Neural cell (in vitro differentiated cells): ENCODE results near the gene MRTFA. TPM values are rescaled to one million over a fixed set of nuclear protein-coding genes. Genes with fewer than 3 reads are reported as not detected.

Source experiments
- H2AFZ ChIP-seq: fragments of 200-600, 300-800 bp; sonication (generic), shearing (Covaris generic); 2 replicates; pipeline ENCODE4 v1.6.0; 2014; ENCODE audit warnings: low read depth, mild to moderate bottlenecking, antibody characterized with exemption, low read length, moderate library complexity
- H3F3A ChIP-seq: fragments of 200-600 bp; shearing (Covaris generic); 2 replicates; pipeline ENCODE4 v1.6.1; 2016; ENCODE audit warnings: mild to moderate bottlenecking, moderate library complexity, mixed read lengths, antibody characterized with exemption, low read length; ENCODE audit not compliant: insufficient read depth, poor library complexity, severe bottlenecking
- H3K27ac ChIP-seq: fragments of 200-600, 300-800 bp; sonication (generic), shearing (Covaris generic); 2 replicates; pipeline ENCODE4 v1.5.1; 2014; ENCODE audit warnings: mild to moderate bottlenecking, low read length, moderate library complexity
- H3K27me3 ChIP-seq: fragments of 300-800, 200-600 bp; sonication (generic), shearing (Covaris generic); 2 replicates; pipeline ENCODE4 v1.6.0; 2014; ENCODE audit warnings: mild to moderate bottlenecking, low read depth, low read length, moderate library complexity; ENCODE audit not compliant: insufficient read depth
- H3K36me3 ChIP-seq: fragments of 300-800, 200-600 bp; sonication (generic), shearing (Covaris generic); 2 replicates; pipeline ENCODE4 v1.5.1; 2014; ENCODE audit warnings: mild to moderate bottlenecking, antibody characterized with exemption, low read length, moderate library complexity; ENCODE audit not compliant: insufficient read depth
- H3K4me2 ChIP-seq: fragments of 300-800, 200-600 bp; sonication (generic), shearing (Covaris generic); 2 replicates; pipeline ENCODE4 v1.6.0; 2014; ENCODE audit warnings: mild to moderate bottlenecking, low read length
- H3K4me3 ChIP-seq: fragments of 300-800, 200-600 bp; sonication (generic), shearing (Covaris generic); 2 replicates; pipeline ENCODE4 v1.5.1; 2014; ENCODE audit warnings: mild to moderate bottlenecking, low read length, moderate library complexity
- H3K79me2 ChIP-seq: fragments of 200-600 bp; shearing (Covaris generic); replicated peaks from 2 replicates; pipeline ENCODE4 v1.6.0; 2014; ENCODE audit warnings: mild to moderate bottlenecking, low read length, moderate library complexity; ENCODE audit not compliant: insufficient read depth
- H3K9ac ChIP-seq: fragments of 300-800, 200-600 bp; sonication (generic), shearing (Covaris generic); 2 replicates; pipeline ENCODE4 v1.6.1; 2016; ENCODE audit warnings: mild to moderate bottlenecking, low read length, mixed read lengths
- H3K9me2 ChIP-seq: fragments of 200-600 bp; shearing (Covaris generic); 2 replicates; pipeline ENCODE4 v1.6.1; 2016; ENCODE audit warnings: mild to moderate bottlenecking, low read length, mixed read lengths; ENCODE audit not compliant: insufficient read depth
- H3K9me3 ChIP-seq: fragments of 200-600, 300-800 bp; sonication (generic), shearing (Covaris generic); 2 replicates; pipeline ENCODE4 v1.6.1; 2016; ENCODE audit warnings: mild to moderate bottlenecking, mixed run types, low read length, moderate library complexity, mixed read lengths
- H4K20me1 ChIP-seq: fragments of 200-600 bp; shearing (Covaris generic); 2 replicates; pipeline ENCODE4 v1.6.1; 2016; ENCODE audit warnings: mild to moderate bottlenecking, mixed run types; ENCODE audit not compliant: insufficient read depth
- EP300 ChIP-seq: fragments of 450-650 bp; conservative IDR thresholded peaks from 2 replicates; pipeline ENCODE4 v1.6.1; 2014; ENCODE audit warnings: antibody characterized with exemption, mild to moderate bottlenecking, moderate library complexity; ENCODE audit not compliant: poor library complexity, severe bottlenecking
- EZH2 ChIP-seq: fragments of 200-600, 300-800 bp; shearing (Covaris generic), sonication (generic); IDR thresholded peaks from 2 replicates; pipeline ENCODE4 v1.6.1; 2014; ENCODE audit warnings: antibody characterized with exemption, low read length, borderline replicate concordance, mild to moderate bottlenecking; ENCODE audit not compliant: insufficient read depth, poor library complexity, severe bottlenecking
- MXI1 ChIP-seq: fragments of 450-650 bp; conservative IDR thresholded peaks from 2 replicates; pipeline ENCODE4 v1.6.1; 2014; ENCODE audit warnings: antibody characterized with exemption, mild to moderate bottlenecking; ENCODE audit not compliant: poor library complexity, severe bottlenecking
- POLR2AphosphoS5 ChIP-seq: IDR thresholded peaks from 2 replicates; pipeline ENCODE4 v1.6.1; 2012
- RAD21 ChIP-seq: fragments of 450-650 bp; conservative IDR thresholded peaks from 2 replicates; pipeline ENCODE4 v1.6.1; 2014; ENCODE audit warnings: antibody characterized with exemption, mild to moderate bottlenecking, moderate library complexity
- SMC3 ChIP-seq: fragments of 450-650 bp; conservative IDR thresholded peaks from 2 replicates; pipeline ENCODE4 v1.6.1; 2014; ENCODE audit warnings: antibody characterized with exemption, mild to moderate bottlenecking, moderate library complexity; ENCODE audit not compliant: poor library complexity
- TAF1 ChIP-seq: IDR thresholded peaks from 2 replicates; pipeline ENCODE4 v1.6.1; 2012; ENCODE audit warnings: low read depth
- polyA plus RNA-seq: library from polyadenylated mRNA; depleted of rRNA; stranded (reverse); fragments of >200 nt; gene quantifications from 2 replicates; pipeline ENCODE4 v1.2.3, GENCODE V29; 2014
- TF ChIP-seq, protein P1 (sequence below): fragments of 450-650 bp; IDR thresholded peaks from 2 replicates; pipeline ENCODE4 v1.5.1; 2014; ENCODE audit warnings: antibody characterized with exemption, mild to moderate bottlenecking, moderate library complexity; ENCODE audit not compliant: poor library complexity, severe bottlenecking
- TF ChIP-seq, protein P2 (sequence below): IDR thresholded peaks from 2 replicates; pipeline ENCODE4 v1.6.1; 2012; ENCODE audit warnings: borderline replicate concordance

MRTFA gene
- polyA plus RNA-seq, 1 donor from 2014 or later, result 19.3 TPM

DNA sequence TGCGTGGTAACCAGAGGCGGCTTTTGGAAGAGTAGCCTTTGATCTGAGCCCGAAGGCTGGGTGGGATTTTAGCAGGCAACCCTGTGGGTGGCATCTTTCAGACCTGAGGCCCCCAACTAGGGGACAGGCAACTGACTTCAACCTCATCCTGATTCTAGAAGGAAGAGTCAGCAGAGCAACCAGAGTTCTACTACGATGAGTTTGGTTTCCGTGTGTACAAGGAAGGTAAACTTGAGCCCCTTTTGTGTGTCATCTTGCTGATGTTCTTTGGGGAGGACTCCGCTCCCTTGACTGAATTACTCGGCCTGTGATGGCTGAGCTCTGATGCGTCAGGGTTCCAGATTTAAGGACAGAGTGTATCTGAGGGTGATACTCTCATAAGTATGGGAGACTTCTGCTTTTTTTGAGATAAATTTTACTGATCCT lies 234.5 kb downstream of the MRTFA start:
- Histone ChIP-seq H3K27me3 (no peaks in the 10 kb centered on the region), H3K27ac (no peak overlapping the region), H3K9me3 (no peaks in the 10 kb centered on the region), H4K20me1 (no peaks in the 10 kb centered on the region), H3K36me3 (no peaks in the 10 kb centered on the region), H3F3A (no peaks in the 10 kb centered on the region), H3K9me2 (no peaks in the 10 kb centered on the region), H3K4me3 (no peak overlapping the region), H3K79me2 (no peaks in the 10 kb centered on the region), H3K4me2 (no peak overlapping the region), H3K9ac (no peak overlapping the region), H2AFZ (no peak overlapping the region)
- TF ChIP-seq TAF1 (no peak), EP300 (no peak), MXI1 (no peak), RAD21 (no peak), EZH2 (no peak), POLR2AphosphoS5 (no peak), SMC3 (no peak)
- TF ChIP-seq, protein P1, sequence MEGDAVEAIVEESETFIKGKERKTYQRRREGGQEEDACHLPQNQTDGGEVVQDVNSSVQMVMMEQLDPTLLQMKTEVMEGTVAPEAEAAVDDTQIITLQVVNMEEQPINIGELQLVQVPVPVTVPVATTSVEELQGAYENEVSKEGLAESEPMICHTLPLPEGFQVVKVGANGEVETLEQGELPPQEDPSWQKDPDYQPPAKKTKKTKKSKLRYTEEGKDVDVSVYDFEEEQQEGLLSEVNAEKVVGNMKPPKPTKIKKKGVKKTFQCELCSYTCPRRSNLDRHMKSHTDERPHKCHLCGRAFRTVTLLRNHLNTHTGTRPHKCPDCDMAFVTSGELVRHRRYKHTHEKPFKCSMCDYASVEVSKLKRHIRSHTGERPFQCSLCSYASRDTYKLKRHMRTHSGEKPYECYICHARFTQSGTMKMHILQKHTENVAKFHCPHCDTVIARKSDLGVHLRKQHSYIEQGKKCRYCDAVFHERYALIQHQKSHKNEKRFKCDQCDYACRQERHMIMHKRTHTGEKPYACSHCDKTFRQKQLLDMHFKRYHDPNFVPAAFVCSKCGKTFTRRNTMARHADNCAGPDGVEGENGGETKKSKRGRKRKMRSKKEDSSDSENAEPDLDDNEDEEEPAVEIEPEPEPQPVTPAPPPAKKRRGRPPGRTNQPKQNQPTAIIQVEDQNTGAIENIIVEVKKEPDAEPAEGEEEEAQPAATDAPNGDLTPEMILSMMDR, result no peak
- TF ChIP-seq, protein P2, sequence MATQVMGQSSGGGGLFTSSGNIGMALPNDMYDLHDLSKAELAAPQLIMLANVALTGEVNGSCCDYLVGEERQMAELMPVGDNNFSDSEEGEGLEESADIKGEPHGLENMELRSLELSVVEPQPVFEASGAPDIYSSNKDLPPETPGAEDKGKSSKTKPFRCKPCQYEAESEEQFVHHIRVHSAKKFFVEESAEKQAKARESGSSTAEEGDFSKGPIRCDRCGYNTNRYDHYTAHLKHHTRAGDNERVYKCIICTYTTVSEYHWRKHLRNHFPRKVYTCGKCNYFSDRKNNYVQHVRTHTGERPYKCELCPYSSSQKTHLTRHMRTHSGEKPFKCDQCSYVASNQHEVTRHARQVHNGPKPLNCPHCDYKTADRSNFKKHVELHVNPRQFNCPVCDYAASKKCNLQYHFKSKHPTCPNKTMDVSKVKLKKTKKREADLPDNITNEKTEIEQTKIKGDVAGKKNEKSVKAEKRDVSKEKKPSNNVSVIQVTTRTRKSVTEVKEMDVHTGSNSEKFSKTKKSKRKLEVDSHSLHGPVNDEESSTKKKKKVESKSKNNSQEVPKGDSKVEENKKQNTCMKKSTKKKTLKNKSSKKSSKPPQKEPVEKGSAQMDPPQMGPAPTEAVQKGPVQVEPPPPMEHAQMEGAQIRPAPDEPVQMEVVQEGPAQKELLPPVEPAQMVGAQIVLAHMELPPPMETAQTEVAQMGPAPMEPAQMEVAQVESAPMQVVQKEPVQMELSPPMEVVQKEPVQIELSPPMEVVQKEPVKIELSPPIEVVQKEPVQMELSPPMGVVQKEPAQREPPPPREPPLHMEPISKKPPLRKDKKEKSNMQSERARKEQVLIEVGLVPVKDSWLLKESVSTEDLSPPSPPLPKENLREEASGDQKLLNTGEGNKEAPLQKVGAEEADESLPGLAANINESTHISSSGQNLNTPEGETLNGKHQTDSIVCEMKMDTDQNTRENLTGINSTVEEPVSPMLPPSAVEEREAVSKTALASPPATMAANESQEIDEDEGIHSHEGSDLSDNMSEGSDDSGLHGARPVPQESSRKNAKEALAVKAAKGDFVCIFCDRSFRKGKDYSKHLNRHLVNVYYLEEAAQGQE, result no peak

- no peaks in the 10 kb centered on the region for H4K20me1 ChIP-seq
- H3K9me2 ChIP-seq, result no peaks in the 10 kb centered on the region
- no peak overlapping the region for H3K4me3 ChIP-seq
- no peak overlapping the region for H3K9ac ChIP-seq
- no peak overlapping the region for H3K4me2 ChIP-seq
- H3K36me3 ChIP-seq, result no peaks in the 10 kb centered on the region
- no peaks in the 10 kb centered on the region for H3K9me3 ChIP-seq
- no peak overlapping the region for H3K27ac ChIP-seq
- no peaks in the 10 kb centered on the region for H3K79me2 ChIP-seq
- no peaks in the 10 kb centered on the region for H3F3A ChIP-seq
- H2AFZ ChIP-seq, result no peak overlapping the region
- H3K27me3 ChIP-seq, result no peaks in the 10 kb centered on the region
- TF ChIP-seq EP300 (no peak), TAF1 (no peak), EZH2 (no peak), POLR2AphosphoS5 (no peak), SMC3 (no peak)
- TF ChIP-seq, protein P1, result no peak
Observed at GRCh38 chr22:40401532-40401931, 235.0 kb downstream of the MRTFA start.
